GM19240 (cell line): ENCODE data around the gene HNF1A.
"Not testable (repeated sequence)": the region's sequence is repeated elsewhere in the genome, so short reads cannot be mapped to it uniquely, and the experiment has no call there.

ENCODE experiments used
- DNase-seq: peaks from one replicate; pipeline ENCODE4 v3.0.0; 2011; ENCODE audit warnings: low spot score; ENCODE audit not compliant: insufficient read length

Gene HNF1A

GRCh38 chr12:121038861-121039668 is 60.7 kb downstream of the HNF1A start, which contains the start of gene OASL:
Gene OASL (minus strand): TSS chr12:121039246. CDS start chr12:121038971, 275 bp downstream.
- peak; percentile 38 for DNase-seq

GRCh38 chr12:121043067-121043466 is 64.7 kb downstream of the HNF1A start:
- DNase-seq: no peak

DNA sequence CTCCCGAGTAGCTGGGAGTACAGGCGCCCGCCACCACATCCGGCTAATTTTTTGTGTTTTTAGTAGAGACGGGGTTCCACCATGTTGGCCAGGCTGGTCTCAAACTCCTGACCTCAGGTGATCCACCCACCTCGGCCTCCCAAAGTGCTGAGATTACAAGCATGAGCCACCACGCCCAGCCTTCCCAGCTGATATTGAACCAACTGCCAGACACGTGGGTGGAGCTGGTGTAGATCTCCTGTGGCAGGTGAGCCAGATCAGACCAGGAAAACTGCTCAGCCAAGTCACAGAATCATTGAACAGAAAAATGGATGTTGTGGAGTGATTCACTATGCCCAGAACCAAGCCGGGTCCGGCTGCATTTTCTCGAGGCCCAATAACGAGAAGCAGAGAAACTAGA is 69.1 kb downstream of the HNF1A start:
- not testable (repeated sequence) for DNase-seq

- no peak for DNase-seq
Measured at GRCh38 chr12:121048442-121048841, 70.1 kb downstream of the HNF1A start.

DNA sequence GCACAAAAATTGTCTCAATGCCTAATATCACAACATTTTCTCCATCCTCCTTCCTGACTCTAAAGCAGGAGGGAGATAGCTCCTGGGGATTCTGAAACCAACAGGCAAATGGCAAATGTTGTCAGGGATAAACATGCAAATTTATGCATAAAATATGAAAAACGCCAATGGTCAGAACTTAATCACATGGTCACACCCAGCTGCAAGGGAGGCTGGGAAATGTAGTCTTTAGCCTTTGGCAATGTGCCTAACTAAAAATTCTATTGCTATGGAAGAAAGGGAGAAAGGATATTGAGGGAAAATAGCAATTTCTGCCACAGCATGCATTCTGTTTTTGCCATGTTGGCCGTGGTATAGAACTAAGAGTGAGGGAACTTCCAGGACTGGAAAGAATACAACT is 72.4 kb downstream of the HNF1A start:
- no peak for DNase-seq
